DMS114 treated with DMSO at 0.1 percent for 48 hours (cell line): Measurements from ENCODE around the gene KNOP1.
"Not testable (repeated sequence)": the region's sequence is repeated elsewhere in the genome, so short reads cannot be mapped to it uniquely, and the experiment has no call there.

Experiments used
- DNase-seq: peaks from one replicate; lab custom pipeline; 2025; ENCODE audit not compliant: unreplicated experiment; lab: John Stamatoyannopoulos, UW

Gene KNOP1

GRCh38 chr16:19688396-19689024 is 29.5 kb downstream of the KNOP1 start:
- DNase-seq, result no peak

GRCh38 chr16:19687279-19687678 is 30.7 kb downstream of the KNOP1 start:
- DNase-seq, result no peak

DNA sequence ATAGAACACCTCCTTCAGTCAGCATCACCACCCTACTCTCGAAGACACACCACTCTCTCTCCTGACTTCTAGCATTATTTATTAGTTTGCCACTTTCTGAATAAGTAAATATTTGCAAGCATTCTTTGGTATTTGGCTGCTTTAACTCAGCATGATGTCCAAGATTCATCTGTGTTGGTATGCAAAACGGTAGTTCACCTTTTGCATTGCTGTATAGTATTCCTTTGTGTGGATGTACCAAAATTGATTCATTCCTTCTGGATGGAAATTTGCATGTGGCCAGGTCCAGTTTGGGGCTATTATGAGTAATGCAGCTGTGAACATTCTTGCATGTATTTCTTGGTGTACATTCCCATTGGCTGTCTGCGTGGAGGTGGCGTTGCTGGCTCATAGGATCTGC is 32.9 kb downstream of the KNOP1 start:
- no peak for DNase-seq

GRCh38 chr16:19683453-19684236 is 34.4 kb downstream of the KNOP1 start:
- no peak for DNase-seq

DNA sequence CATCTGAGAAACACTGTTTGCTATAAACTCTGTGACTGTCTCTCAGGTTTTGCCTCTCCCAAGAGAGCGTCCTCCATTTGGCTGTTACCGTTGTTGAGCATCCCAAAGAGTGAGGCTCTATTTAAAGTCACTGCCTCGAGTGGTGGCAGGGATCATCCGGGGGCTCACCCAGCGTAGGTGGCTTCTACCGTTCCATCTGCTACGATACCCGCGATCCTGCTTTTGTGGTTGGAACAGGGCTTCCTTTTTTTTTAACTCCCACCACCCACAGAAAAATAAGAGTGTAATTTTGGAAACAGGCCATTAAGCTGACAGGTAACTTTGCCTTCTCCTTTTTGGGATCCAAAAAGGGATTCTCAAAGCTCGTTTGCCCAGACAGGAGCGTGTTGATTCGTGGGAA is 36.4 kb downstream of the KNOP1 start:
- no peak for DNase-seq

- DNase-seq, result no peak
These were observed 37.1 kb downstream of the KNOP1 start for GRCh38 chr16:19680881-19681340.

- DNase-seq, result not testable (repeated sequence)
These were observed 38.7 kb downstream of the KNOP1 start for GRCh38 chr16:19679281-19679680.

DNA sequence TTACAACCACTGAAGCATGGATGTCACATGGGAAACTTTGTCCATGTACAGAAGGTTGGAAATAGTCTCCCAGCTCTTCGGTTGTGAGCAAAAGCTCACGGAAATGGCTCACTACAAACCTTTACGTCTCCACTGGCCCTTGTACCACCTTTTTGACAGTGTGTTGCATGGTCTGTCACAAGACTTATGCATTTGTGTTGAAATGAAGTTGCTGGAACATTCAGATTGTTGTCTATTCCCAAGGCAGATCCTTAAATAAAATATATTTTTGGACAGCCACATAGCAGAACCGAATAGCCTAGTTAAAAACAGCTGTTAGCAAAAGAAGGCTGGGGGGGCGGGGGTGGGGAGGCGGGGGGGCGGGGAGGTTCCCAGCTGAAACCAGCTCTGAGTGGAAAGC is 39.2 kb downstream of the KNOP1 start:
- DNase-seq, result no peak

DNA sequence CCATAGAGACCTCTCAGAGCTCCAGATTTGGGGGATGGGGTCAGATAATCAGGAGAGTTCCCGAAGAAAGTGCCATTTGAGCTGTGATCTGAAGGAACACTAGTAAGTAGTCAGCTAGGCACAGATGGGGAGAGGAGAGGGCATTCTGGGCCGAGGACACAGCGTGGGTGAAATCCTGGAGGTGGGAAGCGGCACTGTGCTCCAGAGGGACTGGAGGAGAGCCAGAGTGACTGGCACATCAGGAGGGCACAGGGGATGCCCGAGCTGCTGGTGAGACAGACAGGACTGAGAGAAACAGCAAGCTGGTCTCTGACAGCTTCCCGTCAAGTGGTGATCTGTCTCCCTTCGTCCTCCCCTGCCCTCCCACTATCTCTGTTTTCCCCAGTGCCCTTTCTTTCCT is 40.6 kb downstream of the KNOP1 start:
- no peak for DNase-seq

DNA sequence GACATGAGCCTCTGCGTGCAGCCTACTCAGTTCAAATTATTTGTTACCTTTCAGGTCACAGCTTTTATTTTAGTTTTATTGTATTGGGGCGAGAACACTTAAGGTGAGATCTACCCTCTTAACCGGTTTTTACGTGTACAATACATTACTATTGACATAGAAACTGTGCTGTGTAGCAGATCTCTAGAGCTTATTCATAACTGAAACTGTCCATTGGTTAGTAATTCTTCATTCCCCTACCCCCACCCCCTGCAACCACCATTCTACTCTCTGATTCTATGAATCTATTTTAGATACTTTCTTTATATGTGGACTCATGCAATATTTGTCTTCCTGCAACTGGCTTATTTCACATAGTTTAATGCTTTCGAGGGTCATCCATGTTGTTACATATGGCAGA is 43.5 kb downstream of the KNOP1 start:
- DNase-seq, result no peak

- DNase-seq, result no peak
These were observed 45.6 kb downstream of the KNOP1 start for GRCh38 chr16:19672378-19672777.

DNA sequence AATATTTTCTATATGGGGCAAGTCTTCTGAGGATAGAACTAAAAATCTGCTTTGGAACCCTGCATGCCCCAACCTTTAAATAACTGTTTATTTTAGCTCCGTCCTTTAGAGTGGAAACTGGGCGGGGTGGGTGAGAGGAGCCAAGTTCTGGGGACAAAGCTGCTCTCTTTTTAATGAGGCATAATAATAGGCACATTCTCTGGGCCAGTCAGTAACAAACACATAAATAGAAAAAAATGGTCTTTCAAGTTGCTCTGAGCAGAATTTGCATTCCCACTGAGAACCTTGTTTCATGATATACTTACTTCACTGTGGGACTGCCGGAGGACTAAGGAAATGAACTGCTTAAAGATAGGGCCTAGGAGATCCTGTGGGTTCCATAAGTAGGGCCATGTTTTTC is 51.5 kb downstream of the KNOP1 start:
- no peak for DNase-seq

DNA sequence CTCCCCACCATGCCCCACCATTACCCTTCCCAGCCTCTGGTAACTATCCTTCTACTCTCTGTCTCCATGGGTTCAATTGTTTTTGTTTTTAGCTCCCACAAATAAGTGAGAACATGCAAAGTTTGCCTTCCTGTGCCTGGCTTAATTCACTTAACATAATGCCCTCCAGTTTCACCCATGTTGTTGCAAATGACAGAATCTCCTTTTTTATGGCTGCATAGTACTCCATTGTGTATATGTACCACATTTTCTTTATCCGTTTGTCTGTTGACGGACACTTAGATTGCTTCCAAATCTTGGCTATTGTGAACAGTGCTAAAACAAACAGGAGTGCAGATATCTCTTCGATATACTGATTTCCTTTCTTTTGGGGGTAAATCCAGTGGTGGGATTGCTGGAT is 52.7 kb downstream of the KNOP1 start:
- DNase-seq, result not testable (repeated sequence)

GRCh38 chr16:19664166-19664565 is 53.9 kb downstream of the KNOP1 start:
- DNase-seq, result no peak

GRCh38 chr16:19662351-19662750 is 55.7 kb downstream of the KNOP1 start:
- DNase-seq, result no peak

DNA sequence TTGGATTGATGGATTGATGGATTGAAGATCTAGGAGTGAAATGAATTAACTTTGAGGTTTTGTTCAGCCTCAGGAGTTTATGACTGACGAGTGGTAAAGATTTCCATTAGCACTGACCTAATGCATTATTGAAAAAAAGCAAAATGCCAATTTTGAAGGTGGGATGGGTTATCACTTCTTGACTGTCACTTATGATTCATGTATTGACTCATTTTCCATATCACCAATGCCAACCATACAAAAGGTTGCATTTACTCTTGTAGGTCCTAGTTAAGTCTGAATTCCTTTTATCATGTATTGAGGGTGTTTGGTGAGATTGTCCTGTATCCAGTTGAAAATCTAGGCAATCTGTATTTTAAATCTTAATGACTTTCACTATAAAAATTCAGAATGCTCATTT is 57.6 kb downstream of the KNOP1 start:
- DNase-seq, result no peak

DNA sequence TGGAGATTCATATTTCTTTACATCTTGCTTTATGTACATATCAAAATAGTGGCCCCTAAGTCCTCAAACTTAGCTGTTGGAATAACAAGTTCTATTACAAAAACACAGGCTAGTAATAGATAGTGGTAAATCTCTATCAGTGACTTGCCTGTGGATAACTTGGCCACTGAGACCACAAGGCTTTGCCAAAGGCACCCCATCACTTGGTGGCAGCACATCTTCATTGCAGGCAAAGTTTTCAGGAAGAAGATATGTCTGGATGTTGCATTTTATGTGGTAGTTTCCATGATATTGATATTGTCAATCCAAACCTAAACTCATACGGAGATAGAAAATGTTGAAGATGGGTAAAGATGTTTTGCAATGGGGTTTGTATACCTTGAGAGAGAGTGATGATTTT is 58.5 kb downstream of the KNOP1 start:
- no peak for DNase-seq

- no peak for DNase-seq
These were observed 60.2 kb downstream of the KNOP1 start for GRCh38 chr16:19657831-19658230.

GRCh38 chr16:19655242-19655777 is 62.7 kb downstream of the KNOP1 start:
- no peak for DNase-seq

- DNase-seq, result no peak
These were observed 63.9 kb downstream of the KNOP1 start for GRCh38 chr16:19654147-19654546.
